Measurements from ENCODE around the gene PRUNE2.
"Not testable (repeated sequence)": the region's sequence is repeated elsewhere in the genome, so short reads cannot be mapped to it uniquely, and the experiment has no call there.

The PRUNE2 gene

GRCh38 chr9:76751001-76751400 lies 154.9 kb downstream of the PRUNE2 start:
- no peaks in the 10 kb centered on the region for H3K27me3 ChIP-seq (ENCODE audit: control insufficient read depth in 2 of 2, insufficient read depth in 2 of 2, low read length in 2 of 2)
- no peak overlapping the region for H3K9ac ChIP-seq (ENCODE audit: low read depth in 1 of 2, low read length in 2 of 2)
- H3K36me3 ChIP-seq (ENCODE audit: control insufficient read depth in 2 of 2, insufficient read depth in 2 of 2, low read length in 2 of 2): no peaks in the 10 kb centered on the region
- H3K9me3 ChIP-seq (ENCODE audit: control insufficient read depth in 2 of 2, low read length in 2 of 2): peaks cover 0 to under 1% of the 10 kb centered on the region in 2 donors
- H3K4me3 ChIP-seq (ENCODE audit: low read length in 2 of 2): no peak overlapping the region
- no peaks in the 10 kb centered on the region for H3K4me1 ChIP-seq (ENCODE audit: control insufficient read depth in 2 of 2, insufficient read depth in 2 of 2, low read length in 2 of 2)
- H3K27ac ChIP-seq (ENCODE audit: low read depth in 2 of 2, low read length in 2 of 2): no peak overlapping the region

GRCh38 chr9:76744336-76744735 lies 161.6 kb downstream of the PRUNE2 start:
- Histone ChIP-seq H3K9ac (ENCODE audit: low read depth in 1 of 2, low read length in 2 of 2) (no peak overlapping the region), H3K27ac (ENCODE audit: low read depth in 2 of 2, low read length in 2 of 2) (no peak overlapping the region)

GRCh38 chr9:76743931-76744330 lies 162.0 kb downstream of the PRUNE2 start:
- H3K36me3 ChIP-seq (ENCODE audit: control insufficient read depth in 2 of 2, insufficient read depth in 2 of 2, low read length in 2 of 2): no peaks in the 10 kb centered on the region
- no peaks in the 10 kb centered on the region for H3K27me3 ChIP-seq (ENCODE audit: control insufficient read depth in 2 of 2, insufficient read depth in 2 of 2, low read length in 2 of 2)
- H3K9ac ChIP-seq (ENCODE audit: low read depth in 1 of 2, low read length in 2 of 2): no peak overlapping the region
- no peak overlapping the region for H3K27ac ChIP-seq (ENCODE audit: low read depth in 2 of 2, low read length in 2 of 2)
- H3K4me1 ChIP-seq (ENCODE audit: control insufficient read depth in 2 of 2, insufficient read depth in 2 of 2, low read length in 2 of 2): no peaks in the 10 kb centered on the region
- peaks cover 0 to 4% of the 10 kb centered on the region in 2 donors for H3K9me3 ChIP-seq (ENCODE audit: control insufficient read depth in 2 of 2, low read length in 2 of 2)
- no peak overlapping the region for H3K4me3 ChIP-seq (ENCODE audit: low read length in 2 of 2)

More at GRCh38 chr9:76744336-76744735, 161.6 kb downstream of the PRUNE2 start:
- no peaks in the 10 kb centered on the region for H3K4me1 ChIP-seq (ENCODE audit: control insufficient read depth in 2 of 2, insufficient read depth in 2 of 2, low read length in 2 of 2)
- no peaks in the 10 kb centered on the region for H3K27me3 ChIP-seq (ENCODE audit: control insufficient read depth in 2 of 2, insufficient read depth in 2 of 2, low read length in 2 of 2)
- no peaks in the 10 kb centered on the region for H3K36me3 ChIP-seq (ENCODE audit: control insufficient read depth in 2 of 2, insufficient read depth in 2 of 2, low read length in 2 of 2)
- H3K4me3 ChIP-seq (ENCODE audit: low read length in 2 of 2): no peak overlapping the region
- H3K9me3 ChIP-seq (ENCODE audit: control insufficient read depth in 2 of 2, low read length in 2 of 2): peaks cover 0 to 4% of the 10 kb centered on the region in 2 donors

- not testable (repeated sequence) for H3K9ac ChIP-seq (ENCODE audit: low read depth in 1 of 2, low read length in 2 of 2); H3K27ac ChIP-seq (ENCODE audit: low read depth in 2 of 2, low read length in 2 of 2); H3K4me1 ChIP-seq (ENCODE audit: control insufficient read depth in 2 of 2, insufficient read depth in 2 of 2, low read length in 2 of 2); H3K27me3 ChIP-seq (ENCODE audit: control insufficient read depth in 2 of 2, insufficient read depth in 2 of 2, low read length in 2 of 2); H3K9me3 ChIP-seq (ENCODE audit: control insufficient read depth in 2 of 2, low read length in 2 of 2); H3K36me3 ChIP-seq (ENCODE audit: control insufficient read depth in 2 of 2, insufficient read depth in 2 of 2, low read length in 2 of 2); H3K4me3 ChIP-seq (ENCODE audit: low read length in 2 of 2)
Measured at GRCh38 chr9:76742890-76743289, 163.0 kb downstream of the PRUNE2 start.

GRCh38 chr9:76741524-76741923 lies 164.4 kb downstream of the PRUNE2 start:
- Histone ChIP-seq H3K27me3 (ENCODE audit: control insufficient read depth in 2 of 2, insufficient read depth in 2 of 2, low read length in 2 of 2) (no peaks in the 10 kb centered on the region), H3K4me3 (ENCODE audit: low read length in 2 of 2) (no peak overlapping the region), H3K9ac (ENCODE audit: low read depth in 1 of 2, low read length in 2 of 2) (no peak overlapping the region), H3K36me3 (ENCODE audit: control insufficient read depth in 2 of 2, insufficient read depth in 2 of 2, low read length in 2 of 2) (no peaks in the 10 kb centered on the region), H3K4me1 (ENCODE audit: control insufficient read depth in 2 of 2, insufficient read depth in 2 of 2, low read length in 2 of 2) (no peaks in the 10 kb centered on the region), H3K9me3 (ENCODE audit: control insufficient read depth in 2 of 2, low read length in 2 of 2) (peaks cover 0 to 4% of the 10 kb centered on the region in 2 donors), H3K27ac (ENCODE audit: low read depth in 2 of 2, low read length in 2 of 2) (no peak overlapping the region)

GRCh38 chr9:76738402-76738801 lies 167.5 kb downstream of the PRUNE2 start:
- no peaks in the 10 kb centered on the region for H3K4me1 ChIP-seq (ENCODE audit: control insufficient read depth in 2 of 2, insufficient read depth in 2 of 2, low read length in 2 of 2)
- no peaks in the 10 kb centered on the region for H3K27me3 ChIP-seq (ENCODE audit: control insufficient read depth in 2 of 2, insufficient read depth in 2 of 2, low read length in 2 of 2)
- no peaks in the 10 kb centered on the region for H3K9me3 ChIP-seq (ENCODE audit: control insufficient read depth in 2 of 2, low read length in 2 of 2)
- H3K27ac ChIP-seq (ENCODE audit: low read depth in 2 of 2, low read length in 2 of 2): no peak overlapping the region
- no peak overlapping the region for H3K4me3 ChIP-seq (ENCODE audit: low read length in 2 of 2)
- no peaks in the 10 kb centered on the region for H3K36me3 ChIP-seq (ENCODE audit: control insufficient read depth in 2 of 2, insufficient read depth in 2 of 2, low read length in 2 of 2)
- H3K9ac ChIP-seq (ENCODE audit: low read depth in 1 of 2, low read length in 2 of 2): no peak overlapping the region

- Histone ChIP-seq H3K9ac (ENCODE audit: low read depth in 1 of 2, low read length in 2 of 2) (no peak overlapping the region), H3K36me3 (ENCODE audit: control insufficient read depth in 2 of 2, insufficient read depth in 2 of 2, low read length in 2 of 2) (no peaks in the 10 kb centered on the region), H3K9me3 (ENCODE audit: control insufficient read depth in 2 of 2, low read length in 2 of 2) (no peaks in the 10 kb centered on the region), H3K27me3 (ENCODE audit: control insufficient read depth in 2 of 2, insufficient read depth in 2 of 2, low read length in 2 of 2) (no peaks in the 10 kb centered on the region), H3K4me1 (ENCODE audit: control insufficient read depth in 2 of 2, insufficient read depth in 2 of 2, low read length in 2 of 2) (no peaks in the 10 kb centered on the region), H3K4me3 (ENCODE audit: low read length in 2 of 2) (no peak overlapping the region), H3K27ac (ENCODE audit: low read depth in 2 of 2, low read length in 2 of 2) (no peak overlapping the region)
Measured at GRCh38 chr9:76737154-76737902, 168.6 kb downstream of the PRUNE2 start.

- Histone ChIP-seq H3K4me3 (ENCODE audit: low read length in 2 of 2) (no peak overlapping the region), H3K9me3 (ENCODE audit: control insufficient read depth in 2 of 2, low read length in 2 of 2) (no peaks in the 10 kb centered on the region), H3K36me3 (ENCODE audit: control insufficient read depth in 2 of 2, insufficient read depth in 2 of 2, low read length in 2 of 2) (no peaks in the 10 kb centered on the region), H3K9ac (ENCODE audit: low read depth in 1 of 2, low read length in 2 of 2) (no peak overlapping the region), H3K27me3 (ENCODE audit: control insufficient read depth in 2 of 2, insufficient read depth in 2 of 2, low read length in 2 of 2) (no peaks in the 10 kb centered on the region), H3K27ac (ENCODE audit: low read depth in 2 of 2, low read length in 2 of 2) (no peak overlapping the region), H3K4me1 (ENCODE audit: control insufficient read depth in 2 of 2, insufficient read depth in 2 of 2, low read length in 2 of 2) (no peaks in the 10 kb centered on the region)
Measured at GRCh38 chr9:76734716-76735115, 171.2 kb downstream of the PRUNE2 start.

GRCh38 chr9:76733096-76733495 lies 172.8 kb downstream of the PRUNE2 start:
- Histone ChIP-seq H3K27me3 (ENCODE audit: control insufficient read depth in 2 of 2, insufficient read depth in 2 of 2, low read length in 2 of 2) (no peaks in the 10 kb centered on the region), H3K9ac (ENCODE audit: low read depth in 1 of 2, low read length in 2 of 2) (no peak overlapping the region), H3K27ac (ENCODE audit: low read depth in 2 of 2, low read length in 2 of 2) (no peak overlapping the region), H3K4me1 (ENCODE audit: control insufficient read depth in 2 of 2, insufficient read depth in 2 of 2, low read length in 2 of 2) (no peaks in the 10 kb centered on the region), H3K36me3 (ENCODE audit: control insufficient read depth in 2 of 2, insufficient read depth in 2 of 2, low read length in 2 of 2) (no peaks in the 10 kb centered on the region), H3K9me3 (ENCODE audit: control insufficient read depth in 2 of 2, low read length in 2 of 2) (no peaks in the 10 kb centered on the region), H3K4me3 (ENCODE audit: low read length in 2 of 2) (no peak overlapping the region)

- H3K9me3 ChIP-seq (ENCODE audit: control insufficient read depth in 2 of 2, low read length in 2 of 2): no peaks in the 10 kb centered on the region
- H3K9ac ChIP-seq (ENCODE audit: low read depth in 1 of 2, low read length in 2 of 2): no peak overlapping the region
- no peaks in the 10 kb centered on the region for H3K4me1 ChIP-seq (ENCODE audit: control insufficient read depth in 2 of 2, insufficient read depth in 2 of 2, low read length in 2 of 2)
- H3K27me3 ChIP-seq (ENCODE audit: control insufficient read depth in 2 of 2, insufficient read depth in 2 of 2, low read length in 2 of 2): no peaks in the 10 kb centered on the region
- H3K27ac ChIP-seq (ENCODE audit: low read depth in 2 of 2, low read length in 2 of 2): no peak overlapping the region
- no peak overlapping the region for H3K4me3 ChIP-seq (ENCODE audit: low read length in 2 of 2)
- no peaks in the 10 kb centered on the region for H3K36me3 ChIP-seq (ENCODE audit: control insufficient read depth in 2 of 2, insufficient read depth in 2 of 2, low read length in 2 of 2)
Measured at GRCh38 chr9:76732341-76732958, 173.5 kb downstream of the PRUNE2 start.
